T-cell (primary cell): ENCODE measurements around the gene ATXN3. TPM values are rescaled to one million over a fixed set of nuclear protein-coding genes. Genes with fewer than 3 reads are reported as not detected.

Experiments
- ATAC-seq, 4 experiments: fragments of 200-7000 bp in 3 of 4; fragments of 150-1000 bp in 1 of 4; cut with Tn5 transposase; replicated peaks in 1 of 4; 1 replicate in 3 of 4; 2 replicates in 1 of 4; pipeline ENCODE4 v1.10.0; 2021; ENCODE audit warnings: moderate library complexity in 3 of 4, mild to moderate bottlenecking in 2 of 4, moderate number of reproducible peaks in 1 of 4
- CTCF ChIA-PET, 2 donors: fragments of 300-600 bp; sonication (Branson Sonifier 250); formaldehyde crosslinking; loops; one replicate each; lab custom pipeline; 2022; ENCODE audit warnings: antibody characterized with exemption in 2 of 2; lab: Charles Lee
- POLR2A ChIA-PET, 2 donors: fragments of 300-600 bp; sonication (Branson Sonifier 250); formaldehyde crosslinking; loops; one replicate each; lab custom pipeline; 2022; ENCODE audit warnings: antibody characterized with exemption in 2 of 2; lab: Charles Lee
- DNase-seq, 35 experiments: peaks; one replicate each; pipeline versions ENCODE4 v3.0.0 to v3.0.0-alpha.2; 2013 to 2023
- H3K27ac ChIP-seq: one replicate; pipeline ENCODE4 v1.5.1; 2013; ENCODE audit warnings: low read length
- H3K27me3 ChIP-seq, 2 experiments: replicated peaks in 1 of 2; 1 replicate in 1 of 2; 2 replicates in 1 of 2; pipeline versions ENCODE4 v1.6.1 to v1.7.0; 2013; ENCODE audit warnings: low read length in 1 of 2, mixed read lengths in 1 of 2; ENCODE audit not compliant: control insufficient read depth in 2 of 2, insufficient read depth in 2 of 2; ENCODE audit errors: extremely low read depth in 1 of 2
- H3K36me3 ChIP-seq, 2 donors: 1 replicate in 1 of 2; 2 replicates in 1 of 2; pipeline versions ENCODE4 v1.6.1 to v1.7.0; 2013; ENCODE audit warnings: low read length in 1 of 2; ENCODE audit not compliant: control insufficient read depth in 2 of 2, insufficient read depth in 1 of 2; ENCODE audit errors: extremely low read depth in 1 of 2
- H3K4me1 ChIP-seq, 2 experiments: 1 replicate in 1 of 2; 2 replicates in 1 of 2; pipeline versions ENCODE4 v1.6.1 to v1.7.0; 2013; ENCODE audit warnings: low read length in 2 of 2, mixed read lengths in 1 of 2; ENCODE audit not compliant: insufficient read depth in 2 of 2, control insufficient read depth in 1 of 2; ENCODE audit errors: extremely low read depth in 1 of 2
- H3K4me3 ChIP-seq, 2 donors: 1 replicate in 1 of 2; 2 replicates in 1 of 2; pipeline versions ENCODE4 v1.5.1 to v1.7.0; 2013; ENCODE audit warnings: mild to moderate bottlenecking in 2 of 2, low read length in 1 of 2, moderate library complexity in 1 of 2; ENCODE audit not compliant: control insufficient read depth in 1 of 2; ENCODE audit errors: extremely low read depth in 1 of 2
- H3K9me3 ChIP-seq: 2 replicates; pipeline ENCODE4 v1.7.0; 2013
- H3K27ac Mint-ChIP-seq, 2 donors: one replicate each; pipeline ENCODE4 v1.8.0; 2020 to 2021; ENCODE audit warnings: mild to moderate bottlenecking in 2 of 2, mixed read lengths in 2 of 2
- H3K27me3 Mint-ChIP-seq, 2 donors: one replicate each; pipeline ENCODE4 v1.8.0; 2021 to 2022; ENCODE audit warnings: mixed read lengths in 2 of 2
- H3K36me3 Mint-ChIP-seq: one replicate; pipeline ENCODE4 v1.8.0; 2021; ENCODE audit warnings: mixed read lengths
- H3K4me1 Mint-ChIP-seq, 3 donors: one replicate each; pipeline ENCODE4 v1.8.0; 2020 to 2022; ENCODE audit warnings: mixed read lengths in 3 of 3, mild to moderate bottlenecking in 1 of 3
- H3K4me3 Mint-ChIP-seq, 3 donors: one replicate each; pipeline ENCODE4 v1.8.0; 2020 to 2022; ENCODE audit warnings: mild to moderate bottlenecking in 3 of 3, mixed read lengths in 3 of 3, moderate library complexity in 3 of 3
- H3K9me3 Mint-ChIP-seq, 3 donors: one replicate each; pipeline ENCODE4 v1.8.0; 2020 to 2022; ENCODE audit warnings: mixed read lengths in 3 of 3
- WGBS: methylation state at CpG from one replicate; pipeline ENCODE4 v1.1.5; 2013; ENCODE audit warnings: missing lambda C conversion rate; ENCODE audit not compliant: insufficient coverage; 5-methylcytosine and 5-hydroxymethylcytosine counted together
- total RNA-seq, 35 experiments: library from RNA in 6 of 35; stranded (reverse) in 6 of 35; fragments of 120-200 nt in 1 of 35; gene quantifications; one replicate each; pipeline versions ENCODE4 v1.2.1 to v1.2.4 and lab custom pipeline; 2013 to 2026

The ATXN3 gene
- total RNA-seq, 5 donors from 2014 or later (not counting 1 experiment from before 2014, with no cell fraction given): 31.0 to 50.2 (median 41.8) TPM

- Histone ChIP-seq H3K9me3 (no peaks in the 10 kb centered on the region), H3K36me3 (peaks cover 0 to 10% of the 10 kb centered on the region in 2 donors), H3K27me3 (no peaks in the 10 kb centered on the region), H3K27ac (peak overlapping the region; percentile 81), H3K4me1 (peaks cover 18 to 26% of the 10 kb centered on the region in 2 experiments), H3K4me3 (peak overlapping the region; percentile 66 to 94)
- Mint-ChIP-seq H3K9me3 (no peaks in the 10 kb centered on the region), H3K27ac (peak overlapping the region; percentile 100), H3K4me3 (peak overlapping the region; percentile 98 to 99 (median 98)), H3K4me1 (peaks cover 45 to 51% (median 50%) of the 10 kb centered on the region in 3 donors), H3K36me3 (peaks cover 3% of the 10 kb centered on the region), H3K27me3 (no peaks in the 10 kb centered on the region)
- ATAC-seq: peak; percentile 13 to 38 (median 35)
- ChIA-PET POLR2A (interaction anchor here (0.6 to 2.1 kb wide), 9 partner anchors 15 to 1856 kb away, joined by 3 to 14 read pairs (median 3); partner anchors contain the start of genes ATXN3 (in 1 of the 2) and TRIP11 (in 1 of the 2)), CTCF (interaction anchor here in 1 of 2 donors (0.9 to 7.3 kb wide), 4 partner anchors 9 to 530 kb away, joined by 3 to 125 read pairs (median 14); partner anchors contain the start of genes ATXN3 and TRIP11)
- under 1% methylated on average over 36 of the region's 36 CpGs for WGBS
- peak in 3 of 35 experiments; percentile 7 to 24 (median 20) for DNase-seq
These were observed 14.9 kb upstream of the ATXN3 start for GRCh38 chr14:92121207-92121669.

- Mint-ChIP-seq H3K4me1 (peaks cover 31 to 38% (median 36%) of the 10 kb centered on the region in 3 donors), H3K27ac (peak overlapping the region in 1 of 2 donors; percentile 75), H3K9me3 (no peaks in the 10 kb centered on the region), H3K27me3 (no peaks in the 10 kb centered on the region), H3K4me3 (no peak overlapping the region), H3K36me3 (no peaks in the 10 kb centered on the region)
- Histone ChIP-seq H3K4me1 (peaks cover 12 to 26% of the 10 kb centered on the region in 2 experiments), H3K27me3 (no peaks in the 10 kb centered on the region), H3K36me3 (no peaks in the 10 kb centered on the region), H3K4me3 (no peak overlapping the region), H3K9me3 (no peaks in the 10 kb centered on the region), H3K27ac (no peak overlapping the region)
- POLR2A ChIA-PET: interaction anchor here in 1 of 2 donors (0.7 kb wide), 1 partner anchor 401 kb away, joined by 3 read pairs; no protein-coding TSS in a partner anchor
- ATAC-seq: no peak
- no peak for DNase-seq
- 94% methylated on average over 5 of the region's 5 CpGs for WGBS
- CTCF ChIA-PET: interaction anchor here in 1 of 2 donors (0.5 to 4.2 kb wide), 3 partner anchors 10 to 727 kb away, joined by 3 to 125 read pairs (median 3); partner anchors contain the start of genes CPSF2 and NDUFB1
These were observed 3.1 kb upstream of the ATXN3 start for GRCh38 chr14:92109490-92109889.

- peak in 8 of 35 experiments; percentile 7 to 57 (median 13) for DNase-seq
These were observed 2.2 kb upstream of the ATXN3 start for GRCh38 chr14:92108345-92109254.

GRCh38 chr14:92105893-92106142 lies 564 bp downstream of the ATXN3 start:
- Mint-ChIP-seq H3K4me1 (peaks cover 55 to 61% (median 57%) of the 10 kb centered on the region in 3 donors), H3K27ac (peak overlapping the region; percentile 93), H3K36me3 (no peaks in the 10 kb centered on the region), H3K9me3 (no peaks in the 10 kb centered on the region), H3K4me3 (peak overlapping the region; percentile 90 to 99 (median 96)), H3K27me3 (no peaks in the 10 kb centered on the region)
- 0% methylated on average over 10 of the region's 10 CpGs for WGBS
- Histone ChIP-seq H3K27ac (peak overlapping the region; percentile 47), H3K4me3 (peak overlapping the region; percentile 83 to 90), H3K36me3 (no peaks in the 10 kb centered on the region), H3K9me3 (no peaks in the 10 kb centered on the region), H3K4me1 (peaks cover 14 to 29% of the 10 kb centered on the region in 2 experiments), H3K27me3 (no peaks in the 10 kb centered on the region)
- ATAC-seq: no peak
- DNase-seq: peak in 1 of 35 experiments; percentile 47
- ChIA-PET POLR2A (interaction anchor here (0.6 to 1.5 kb wide), 4 partner anchors 16 to 1723 kb away, joined by 4 to 14 read pairs (median 8); partner anchors contain the start of genes CPSF2 (in 1 of the 2), NDUFB1 (in 1 of the 2) and TRIP11 (in 1 of the 2)), CTCF (interaction anchor here in 1 of 2 donors (0.6 to 4.2 kb wide), 9 partner anchors 9 to 126 kb away, joined by 3 to 125 read pairs (median 4); partner anchors contain the start of genes CPSF2, NDUFB1 and TRIP11)

More at GRCh38 chr14:92108345-92109254, 2.2 kb upstream of the ATXN3 start:
- Mint-ChIP-seq H3K36me3 (no peaks in the 10 kb centered on the region), H3K27me3 (no peaks in the 10 kb centered on the region), H3K4me3 (peak overlapping the region; percentile 44 to 90 (median 60)), H3K27ac (peak overlapping the region; percentile 4 to 29), H3K9me3 (no peaks in the 10 kb centered on the region), H3K4me1 (peaks cover 38 to 43% (median 40%) of the 10 kb centered on the region in 3 donors)
- H3K27ac ChIP-seq: no peak overlapping the region
- ChIA-PET POLR2A (interaction anchor here (0.6 kb wide), 2 partner anchors 9 to 123 kb away, joined by 3 to 4 read pairs; no protein-coding TSS in a partner anchor), CTCF (interaction anchor here (0.5 to 4.2 kb wide), 3 partner anchors 11 to 217 kb away, joined by 3 to 125 read pairs (median 4); partner anchors contain the start of genes CPSF2 (in 1 of the 2) and NDUFB1 (in 1 of the 2))
- ATAC-seq: no peak
- H3K27me3 ChIP-seq: no peaks in the 10 kb centered on the region
- H3K4me3 ChIP-seq: no peak overlapping the region
- whole genome bisulfite sequencing: 13% methylated on average over 3 of the region's 11 CpGs
- H3K36me3 ChIP-seq: no peaks in the 10 kb centered on the region
- peaks cover 14 to 26% of the 10 kb centered on the region in 2 experiments for H3K4me1 ChIP-seq
- H3K9me3 ChIP-seq: no peaks in the 10 kb centered on the region

GRCh38 chr14:92105073-92105892 lies 1.1 kb downstream of the ATXN3 start:
- 66% methylated on average over 12 of the region's 16 CpGs for WGBS

More at GRCh38 chr14:92105073-92105892, 1.1 kb downstream of the ATXN3 start:
- H3K36me3 Mint-ChIP-seq: no peaks in the 10 kb centered on the region
- no peaks in the 10 kb centered on the region for H3K36me3 ChIP-seq
- H3K4me1 Mint-ChIP-seq: peaks cover 58 to 63% (median 60%) of the 10 kb centered on the region in 3 donors
- ATAC-seq (no peak), DNase-seq (no peak)
- no peaks in the 10 kb centered on the region for H3K27me3 ChIP-seq
- no peaks in the 10 kb centered on the region for H3K27me3 Mint-ChIP-seq
- H3K27ac ChIP-seq: peak overlapping the region; percentile 47
- H3K9me3 Mint-ChIP-seq: no peaks in the 10 kb centered on the region
- H3K4me3 Mint-ChIP-seq: peak overlapping the region; percentile 90 to 99 (median 96)
- H3K4me1 ChIP-seq: peaks cover 14 to 29% of the 10 kb centered on the region in 2 experiments
- ChIA-PET CTCF (interaction anchor here in 1 of 2 donors (0.6 to 4.2 kb wide), 4 partner anchors 10 to 126 kb away, joined by 3 to 125 read pairs (median 10); partner anchors contain the start of genes CPSF2 and NDUFB1), POLR2A (interaction anchor here (0.6 to 1.2 kb wide), 3 partner anchors 65 to 1723 kb away, joined by 4 to 10 read pairs (median 5); partner anchors contain the start of gene TRIP11 (in 1 of the 2))
- H3K4me3 ChIP-seq: peak overlapping the region; percentile 83 to 90
- H3K9me3 ChIP-seq: no peaks in the 10 kb centered on the region
- H3K27ac Mint-ChIP-seq: peak overlapping the region; percentile 93
